ENCODE measurements around the gene KLHDC3. TPM values are rescaled to one million over a fixed set of nuclear protein-coding genes. Genes with fewer than 3 reads are reported as not detected.

The KLHDC3 gene
- total RNA-seq, 1 donor from 2014 or later, result 90.3 TPM

GRCh38 chr6:43062818-43063217 lies 48.8 kb downstream of the KLHDC3 start:
- peak; percentile 89 for DNase-seq (ENCODE audit: low spot score)
- Mint-ChIP-seq H3K27me3 (ENCODE audit: low read depth) (no peaks in the 10 kb centered on the region), H3K27ac (ENCODE audit: unreplicated experiment) (no peak overlapping the region), H3K4me3 (ENCODE audit: unreplicated experiment) (no peak overlapping the region), H3K36me3 (ENCODE audit: low read depth) (peaks cover 16% of the 10 kb centered on the region), H3K4me1 (ENCODE audit: low read depth) (peaks cover 40% of the 10 kb centered on the region), H3K9me3 (ENCODE audit: low read depth) (no peaks in the 10 kb centered on the region)
- TF ChIP-seq, protein P1, sequence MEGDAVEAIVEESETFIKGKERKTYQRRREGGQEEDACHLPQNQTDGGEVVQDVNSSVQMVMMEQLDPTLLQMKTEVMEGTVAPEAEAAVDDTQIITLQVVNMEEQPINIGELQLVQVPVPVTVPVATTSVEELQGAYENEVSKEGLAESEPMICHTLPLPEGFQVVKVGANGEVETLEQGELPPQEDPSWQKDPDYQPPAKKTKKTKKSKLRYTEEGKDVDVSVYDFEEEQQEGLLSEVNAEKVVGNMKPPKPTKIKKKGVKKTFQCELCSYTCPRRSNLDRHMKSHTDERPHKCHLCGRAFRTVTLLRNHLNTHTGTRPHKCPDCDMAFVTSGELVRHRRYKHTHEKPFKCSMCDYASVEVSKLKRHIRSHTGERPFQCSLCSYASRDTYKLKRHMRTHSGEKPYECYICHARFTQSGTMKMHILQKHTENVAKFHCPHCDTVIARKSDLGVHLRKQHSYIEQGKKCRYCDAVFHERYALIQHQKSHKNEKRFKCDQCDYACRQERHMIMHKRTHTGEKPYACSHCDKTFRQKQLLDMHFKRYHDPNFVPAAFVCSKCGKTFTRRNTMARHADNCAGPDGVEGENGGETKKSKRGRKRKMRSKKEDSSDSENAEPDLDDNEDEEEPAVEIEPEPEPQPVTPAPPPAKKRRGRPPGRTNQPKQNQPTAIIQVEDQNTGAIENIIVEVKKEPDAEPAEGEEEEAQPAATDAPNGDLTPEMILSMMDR (IDR thresholded peaks at IDR 0.05), result no peak

DNA sequence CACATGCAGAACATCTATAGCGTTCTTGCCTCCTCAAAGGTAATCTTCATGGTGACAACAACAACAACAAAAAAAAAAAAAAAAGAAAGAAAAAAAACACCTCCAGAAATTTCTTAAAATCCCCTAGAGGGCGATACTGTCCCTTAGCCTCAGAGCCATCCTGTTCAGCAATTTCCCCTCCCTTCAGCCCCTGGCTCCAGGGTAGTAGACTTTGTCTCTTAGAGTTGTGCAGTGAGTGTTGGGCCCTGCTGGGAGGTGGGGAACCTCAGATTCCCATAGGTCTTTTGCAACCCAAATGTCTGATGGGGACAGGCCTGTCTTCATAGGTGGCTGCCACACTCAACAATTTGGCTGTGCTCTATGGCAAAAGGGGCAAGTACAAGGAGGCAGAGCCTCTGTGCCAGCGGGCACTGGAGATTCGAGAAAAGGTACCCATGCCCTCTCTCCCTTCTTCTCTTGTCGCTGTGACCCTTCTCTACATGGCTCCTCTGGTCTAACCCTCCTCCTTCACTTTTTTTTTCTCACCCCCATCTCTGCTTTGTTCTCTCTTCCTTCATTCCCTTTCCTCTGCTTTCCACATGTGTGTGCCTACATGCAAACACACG lies 56.1 kb downstream of the KLHDC3 start:
- DNase-seq (ENCODE audit: low spot score), result no peak
- H3K27me3 Mint-ChIP-seq (ENCODE audit: low read depth), result no peaks in the 10 kb centered on the region
- no peak overlapping the region for H3K27ac Mint-ChIP-seq (ENCODE audit: unreplicated experiment)
- no peaks in the 10 kb centered on the region for H3K9me3 Mint-ChIP-seq (ENCODE audit: low read depth)
- TF ChIP-seq, protein P1 (IDR thresholded peaks at IDR 0.05), result peak; percentile 86
- peaks cover 19% of the 10 kb centered on the region for H3K36me3 Mint-ChIP-seq (ENCODE audit: low read depth)
- H3K4me1 Mint-ChIP-seq (ENCODE audit: low read depth), result peaks cover 18% of the 10 kb centered on the region
- H3K4me3 Mint-ChIP-seq (ENCODE audit: unreplicated experiment), result no peak overlapping the region

Other genes with a start within 250 kb of the KLHDC3 start
- 9.2 to 10.8 TPM (median 9.7 TPM) in 3 replicates for gene BICRAL, start 232.2 kb upstream of the KLHDC3 start, total RNA-seq
- 56.4 to 62.7 TPM (median 58.6 TPM) in 3 replicates for gene RPL7L1, start 134.6 kb upstream of the KLHDC3 start, total RNA-seq
- gene PTCRA, start 98.2 kb upstream of the KLHDC3 start, total RNA-seq, result not detected in 3 replicates
- 41.0 to 57.9 TPM (median 45.5 TPM) in 3 replicates for gene CNPY3, start 84.8 kb upstream of the KLHDC3 start, total RNA-seq
- 0.53 TPM in 1 of 3 replicates, not detected in the others for gene GNMT, start 53.5 kb upstream of the KLHDC3 start, total RNA-seq
- 16.0 to 30.5 TPM (median 17.0 TPM) in 3 replicates for gene PEX6, start 35.1 kb upstream of the KLHDC3 start, total RNA-seq
- gene PPP2R5D, start 29.7 kb upstream of the KLHDC3 start, total RNA-seq, result 34.0 to 40.4 TPM (median 39.3 TPM) in 3 replicates
- 71.1 to 86.2 TPM (median 71.6 TPM) in 3 replicates for gene MEA1, start 303 bp upstream of the KLHDC3 start, total RNA-seq
- gene RRP36, start 7.4 kb downstream of the KLHDC3 start, total RNA-seq, result 58.6 to 75.2 TPM (median 63.2 TPM) in 3 replicates
- gene CUL7, start 39.6 kb downstream of the KLHDC3 start, total RNA-seq, result 53.6 to 64.8 TPM (median 54.3 TPM) in 3 replicates
- gene MRPL2, start 45.2 kb downstream of the KLHDC3 start, total RNA-seq, result 42.6 to 46.6 TPM (median 42.9 TPM) in 3 replicates
- gene KLC4, start 45.4 kb downstream of the KLHDC3 start, total RNA-seq, result 30.0 to 37.0 TPM (median 32.3 TPM) in 3 replicates
- gene PTK7, start 62.1 kb downstream of the KLHDC3 start, total RNA-seq, result 282 to 293 TPM (median 288 TPM) in 3 replicates
- gene SRF, start 157.0 kb downstream of the KLHDC3 start, total RNA-seq, result 42.2 to 43.9 TPM (median 42.7 TPM) in 3 replicates
- gene CUL9, start 167.9 kb downstream of the KLHDC3 start, total RNA-seq, result 17.5 to 36.6 TPM (median 19.8 TPM) in 3 replicates
- 22.8 to 34.1 TPM (median 24.5 TPM) in 3 replicates for gene DNPH1, start 215.2 kb downstream of the KLHDC3 start, total RNA-seq
- gene TTBK1, start 229.2 kb downstream of the KLHDC3 start, total RNA-seq, result 0.07 TPM in 1 of 3 replicates, not detected in the others